Endodermal cell (in vitro differentiated cells): ENCODE measurements around the gene C19orf53. TPM values are rescaled to one million over a fixed set of nuclear protein-coding genes. Genes with fewer than 3 reads are reported as not detected.

ENCODE experiments used
- DNase-seq: peaks from one replicate; pipeline ENCODE4 v3.0.0-alpha.2; 2017
- H3K27ac ChIP-seq: 2 replicates; pipeline ENCODE4 v1.5.1; 2013; ENCODE audit warnings: mild to moderate bottlenecking, low read depth, low read length, moderate library complexity
- H3K27me3 ChIP-seq: 2 replicates; pipeline ENCODE4 v1.6.1; 2013; ENCODE audit warnings: mild to moderate bottlenecking, low read length, moderate library complexity; ENCODE audit not compliant: insufficient read depth, control insufficient read depth, poor library complexity, severe bottlenecking
- H3K36me3 ChIP-seq: 2 replicates; pipeline ENCODE4 v1.7.0; 2013; ENCODE audit warnings: mild to moderate bottlenecking, low read length, moderate library complexity; ENCODE audit not compliant: control insufficient read depth, insufficient read depth
- H3K4me1 ChIP-seq: one replicate; pipeline ENCODE4 v1.7.0; 2013; ENCODE audit warnings: low read length; ENCODE audit not compliant: control insufficient read depth, insufficient read depth
- H3K4me3 ChIP-seq: 2 replicates; pipeline ENCODE4 v1.5.1; 2013; ENCODE audit warnings: mild to moderate bottlenecking, low read length, moderate library complexity
- H3K9ac ChIP-seq: 2 replicates; pipeline ENCODE4 v1.6.1; 2013; ENCODE audit warnings: mild to moderate bottlenecking, low read length, moderate library complexity; ENCODE audit not compliant: poor library complexity, severe bottlenecking; ENCODE audit errors: extremely low read depth
- H3K9me3 ChIP-seq: 2 replicates; pipeline ENCODE4 v1.6.1; 2013; ENCODE audit warnings: mild to moderate bottlenecking, low read length, moderate library complexity; ENCODE audit not compliant: control insufficient read depth
- H3K27ac Mint-ChIP-seq: 2 replicates; pipeline ENCODE4 v1.8.0; 2020; ENCODE audit warnings: mixed read lengths
- H3K27me3 Mint-ChIP-seq: 2 replicates; pipeline ENCODE4 v1.8.0; 2021; ENCODE audit warnings: mild to moderate bottlenecking, mixed read lengths; ENCODE audit not compliant: insufficient read depth
- H3K36me3 Mint-ChIP-seq: 2 replicates; pipeline ENCODE4 v1.8.0; 2020; ENCODE audit warnings: low read depth, mixed read lengths
- H3K4me1 Mint-ChIP-seq: 2 replicates; pipeline ENCODE4 v1.8.0; 2020; ENCODE audit warnings: mixed read lengths
- H3K4me3 Mint-ChIP-seq: 2 replicates; pipeline ENCODE4 v1.8.0; 2020; ENCODE audit warnings: mild to moderate bottlenecking, moderate library complexity, mixed read lengths
- H3K9me3 Mint-ChIP-seq: 2 replicates; pipeline ENCODE4 v1.8.0; 2020; ENCODE audit warnings: mild to moderate bottlenecking, mixed read lengths
- WGBS, 2 experiments: methylation state at CpG; one replicate each; pipeline versions ENCODE4 v1.1.5 to v1.1.7; 2013; ENCODE audit warnings: missing lambda C conversion rate in 2 of 2, mixed read lengths in 1 of 2; ENCODE audit not compliant: insufficient coverage in 1 of 2, insufficient read length in 1 of 2; 5-methylcytosine and 5-hydroxymethylcytosine counted together
- total RNA-seq, 2 donors: library from RNA; stranded (reverse); fragmentation: NEBNext Ultra II Directional in 1 of 2; extraction: Animal tissue kit (Norgen Biotek cat#: 25700) in 1 of 2; gene quantifications; 2 replicates in 1 of 2; 3 replicates in 1 of 2; pipeline ENCODE4 v1.2.1, GENCODE V29; 2021
- TF ChIP-seq, protein P1 (sequence below): fragments of 200-600 bp; sonication (generic); conservative IDR thresholded peaks from 2 replicates; pipeline ENCODE4 v1.5.0; 2021; ENCODE audit warnings: antibody characterized with exemption, mild to moderate bottlenecking

The C19orf53 gene
- total RNA-seq, 2 donors from 2014 or later: 106 to 114 TPM

DNA sequence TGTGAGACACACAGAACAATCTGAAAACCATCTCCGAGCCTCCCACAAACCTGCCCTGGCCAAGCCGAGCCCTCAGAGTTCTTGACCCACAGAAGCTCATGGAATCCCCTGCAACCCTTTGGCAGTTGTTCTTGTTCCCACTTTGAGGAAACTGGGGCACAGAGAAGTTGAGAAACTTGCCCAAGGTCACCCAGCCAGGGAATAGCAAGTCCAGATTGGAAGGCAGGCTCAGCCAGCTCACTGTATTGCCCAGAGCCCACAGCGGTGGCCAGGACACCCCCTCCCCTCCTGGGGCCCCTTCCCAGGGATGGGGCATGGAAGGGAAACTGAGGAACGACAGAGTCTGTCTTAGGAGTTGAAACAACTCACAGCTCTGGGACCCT is 22.8 kb downstream of the C19orf53 start:
- peaks cover 13% of the 10 kb centered on the region for H3K4me1 Mint-ChIP-seq
- Histone ChIP-seq H3K27ac (no peak overlapping the region), H3K36me3 (peaks cover 9% of the 10 kb centered on the region), H3K9ac (no peak overlapping the region), H3K4me3 (no peak overlapping the region), H3K27me3 (no peaks in the 10 kb centered on the region), H3K4me1 (peaks cover 5% of the 10 kb centered on the region), H3K9me3 (no peaks in the 10 kb centered on the region)
- WGBS, 2 experiments: 83% methylated on average over 4 of the region's 4 CpGs; no CpG with 5 or more reads in 1 of the 2 experiments
- H3K27ac Mint-ChIP-seq: peak overlapping the region; percentile 55
- peaks cover 2% of the 10 kb centered on the region for H3K27me3 Mint-ChIP-seq
- H3K4me3 Mint-ChIP-seq: peak overlapping the region; percentile 86
- H3K9me3 Mint-ChIP-seq: no peaks in the 10 kb centered on the region
- TF ChIP-seq, protein P1, sequence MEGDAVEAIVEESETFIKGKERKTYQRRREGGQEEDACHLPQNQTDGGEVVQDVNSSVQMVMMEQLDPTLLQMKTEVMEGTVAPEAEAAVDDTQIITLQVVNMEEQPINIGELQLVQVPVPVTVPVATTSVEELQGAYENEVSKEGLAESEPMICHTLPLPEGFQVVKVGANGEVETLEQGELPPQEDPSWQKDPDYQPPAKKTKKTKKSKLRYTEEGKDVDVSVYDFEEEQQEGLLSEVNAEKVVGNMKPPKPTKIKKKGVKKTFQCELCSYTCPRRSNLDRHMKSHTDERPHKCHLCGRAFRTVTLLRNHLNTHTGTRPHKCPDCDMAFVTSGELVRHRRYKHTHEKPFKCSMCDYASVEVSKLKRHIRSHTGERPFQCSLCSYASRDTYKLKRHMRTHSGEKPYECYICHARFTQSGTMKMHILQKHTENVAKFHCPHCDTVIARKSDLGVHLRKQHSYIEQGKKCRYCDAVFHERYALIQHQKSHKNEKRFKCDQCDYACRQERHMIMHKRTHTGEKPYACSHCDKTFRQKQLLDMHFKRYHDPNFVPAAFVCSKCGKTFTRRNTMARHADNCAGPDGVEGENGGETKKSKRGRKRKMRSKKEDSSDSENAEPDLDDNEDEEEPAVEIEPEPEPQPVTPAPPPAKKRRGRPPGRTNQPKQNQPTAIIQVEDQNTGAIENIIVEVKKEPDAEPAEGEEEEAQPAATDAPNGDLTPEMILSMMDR: no peak
- no peak for DNase-seq
- H3K36me3 Mint-ChIP-seq: peaks cover 21% of the 10 kb centered on the region

DNA sequence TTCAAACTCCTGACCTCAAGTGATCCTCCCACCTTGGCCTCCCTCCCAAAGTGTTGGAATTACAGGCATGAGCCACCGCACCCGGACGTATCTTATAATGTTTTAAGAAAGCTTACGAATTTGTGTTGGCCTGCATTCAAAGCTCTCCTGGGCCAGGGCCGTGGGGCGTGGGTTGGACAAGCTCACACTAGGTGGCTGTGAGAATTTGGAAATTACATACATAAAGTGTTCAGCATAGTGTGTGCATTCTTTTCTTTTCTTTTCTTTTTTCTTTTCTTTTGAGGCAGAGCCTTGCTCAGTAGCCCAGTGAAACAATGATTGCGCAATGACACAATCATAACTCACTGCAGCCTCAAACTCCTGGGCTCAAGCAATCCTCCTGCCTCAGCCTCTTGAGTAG is 23.6 kb downstream of the C19orf53 start:
- Histone ChIP-seq H3K9me3 (no peaks in the 10 kb centered on the region), H3K9ac (no peak overlapping the region), H3K4me3 (no peak overlapping the region), H3K4me1 (peaks cover 5% of the 10 kb centered on the region), H3K27me3 (no peaks in the 10 kb centered on the region), H3K27ac (no peak overlapping the region), H3K36me3 (peaks cover 9% of the 10 kb centered on the region)
- Mint-ChIP-seq H3K27ac (no peak overlapping the region), H3K36me3 (peaks cover 25% of the 10 kb centered on the region), H3K27me3 (peaks cover 2% of the 10 kb centered on the region), H3K4me1 (peaks cover 13% of the 10 kb centered on the region), H3K9me3 (no peaks in the 10 kb centered on the region), H3K4me3 (no peak overlapping the region)
- WGBS, 2 experiments: 91 to 100% methylated on average over 2 to 7 of the region's 7 CpGs
- TF ChIP-seq, protein P1: no peak
- no peak for DNase-seq

DNA sequence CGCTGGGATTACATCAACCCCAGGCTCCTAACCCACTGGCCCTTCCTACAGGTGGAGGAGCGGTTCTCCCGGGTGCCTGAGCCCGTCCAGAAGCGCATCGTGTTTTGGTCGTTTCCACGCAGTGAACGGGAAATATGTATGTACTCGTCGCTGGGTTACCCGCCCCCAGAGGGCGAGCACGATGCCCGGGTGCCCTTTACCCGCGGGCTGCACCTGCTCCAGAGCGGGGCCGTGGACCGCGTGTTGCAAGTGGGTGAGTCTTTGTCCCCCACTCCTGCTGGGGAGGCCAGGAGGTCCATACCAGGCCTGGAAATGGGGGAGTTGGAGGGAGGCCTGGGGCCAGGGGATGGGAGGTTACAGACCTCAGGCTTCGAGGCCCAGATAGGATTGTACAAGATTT is 25.4 kb downstream of the C19orf53 start:
- peaks cover 2% of the 10 kb centered on the region for H3K27me3 Mint-ChIP-seq
- peaks cover 9% of the 10 kb centered on the region for H3K36me3 ChIP-seq
- H3K36me3 Mint-ChIP-seq: peaks cover 33% of the 10 kb centered on the region
- no peak overlapping the region for H3K27ac Mint-ChIP-seq
- no peaks in the 10 kb centered on the region for H3K9me3 Mint-ChIP-seq
- no peak overlapping the region for H3K9ac ChIP-seq
- peaks cover 5% of the 10 kb centered on the region for H3K4me1 ChIP-seq
- H3K4me1 Mint-ChIP-seq: peaks cover 10% of the 10 kb centered on the region
- H3K4me3 Mint-ChIP-seq: no peak overlapping the region
- WGBS, 2 experiments: 94 to 98% methylated on average over 19 to 22 of the region's 22 CpGs
- H3K27me3 ChIP-seq: no peaks in the 10 kb centered on the region
- no peak overlapping the region for H3K27ac ChIP-seq
- no peaks in the 10 kb centered on the region for H3K9me3 ChIP-seq
- TF ChIP-seq, protein P1: no peak
- H3K4me3 ChIP-seq: no peak overlapping the region
- DNase-seq: no peak
